Measurements from ENCODE around the gene ZNF221.

DNA sequence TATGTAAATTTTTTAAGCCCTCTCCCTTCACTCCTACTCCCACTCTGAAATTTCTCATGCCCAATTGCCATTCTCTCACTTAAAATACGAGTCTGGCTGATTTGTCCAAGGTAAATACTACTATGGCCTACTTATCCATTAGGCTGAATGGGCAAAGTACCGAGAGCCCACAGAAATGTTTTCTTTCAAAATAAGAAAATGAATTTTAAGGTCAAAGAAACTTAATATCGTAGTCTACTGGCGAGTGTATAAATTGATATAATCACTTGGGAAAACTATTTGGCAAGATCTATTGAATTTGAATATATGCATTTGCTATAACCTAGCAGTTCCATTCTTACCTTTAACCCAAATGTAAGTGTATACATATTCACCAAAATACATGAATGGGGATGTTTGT, 48.6 kb upstream of the ZNF221 start:
- TF ChIP-seq, protein P1, sequence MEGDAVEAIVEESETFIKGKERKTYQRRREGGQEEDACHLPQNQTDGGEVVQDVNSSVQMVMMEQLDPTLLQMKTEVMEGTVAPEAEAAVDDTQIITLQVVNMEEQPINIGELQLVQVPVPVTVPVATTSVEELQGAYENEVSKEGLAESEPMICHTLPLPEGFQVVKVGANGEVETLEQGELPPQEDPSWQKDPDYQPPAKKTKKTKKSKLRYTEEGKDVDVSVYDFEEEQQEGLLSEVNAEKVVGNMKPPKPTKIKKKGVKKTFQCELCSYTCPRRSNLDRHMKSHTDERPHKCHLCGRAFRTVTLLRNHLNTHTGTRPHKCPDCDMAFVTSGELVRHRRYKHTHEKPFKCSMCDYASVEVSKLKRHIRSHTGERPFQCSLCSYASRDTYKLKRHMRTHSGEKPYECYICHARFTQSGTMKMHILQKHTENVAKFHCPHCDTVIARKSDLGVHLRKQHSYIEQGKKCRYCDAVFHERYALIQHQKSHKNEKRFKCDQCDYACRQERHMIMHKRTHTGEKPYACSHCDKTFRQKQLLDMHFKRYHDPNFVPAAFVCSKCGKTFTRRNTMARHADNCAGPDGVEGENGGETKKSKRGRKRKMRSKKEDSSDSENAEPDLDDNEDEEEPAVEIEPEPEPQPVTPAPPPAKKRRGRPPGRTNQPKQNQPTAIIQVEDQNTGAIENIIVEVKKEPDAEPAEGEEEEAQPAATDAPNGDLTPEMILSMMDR (IDR thresholded peaks at IDR 0.05) = no peak
- TF ChIP-seq POLR2A (IDR thresholded peaks at IDR 0.05) = no peak
